Measurements from ENCODE around the gene WSCD2.

DNA sequence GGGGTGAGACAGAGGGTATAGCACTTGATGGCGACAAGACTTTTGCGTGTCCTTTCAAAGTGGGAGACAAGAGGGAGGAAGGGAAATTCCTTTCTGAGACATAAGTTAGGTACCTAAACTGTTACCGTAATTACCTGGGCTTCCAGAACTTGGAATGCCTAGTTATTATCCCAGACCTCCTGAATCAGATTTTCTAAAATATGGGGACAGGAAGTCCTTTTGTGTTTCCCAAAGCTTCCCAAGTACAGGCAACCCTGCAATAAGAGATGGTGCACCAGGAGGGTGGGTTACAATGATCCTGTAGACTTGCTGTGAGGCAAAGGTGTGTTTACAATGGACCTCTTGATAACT, 126.1 kb downstream of the WSCD2 start:
- no peak for TF ChIP-seq POLR2AphosphoS5 (IDR thresholded peaks at IDR 0.05)
- TF ChIP-seq MXI1 (conservative IDR thresholded peaks at IDR 0.05; ENCODE audit: poor library complexity, severe bottlenecking) = no peak
- TF ChIP-seq CTCF (IDR thresholded peaks at IDR 0.05; ENCODE audit: poor library complexity, severe bottlenecking) = no peak
- TF ChIP-seq EP300 (conservative IDR thresholded peaks at IDR 0.05; ENCODE audit: poor library complexity, severe bottlenecking) = no peak
- TF ChIP-seq REST (IDR thresholded peaks at IDR 0.05; ENCODE audit: borderline replicate concordance) = no peak

Data from neural cell (in vitro differentiated cells).